GM23338 (cell line): ENCODE data around the gene CBFA2T3. TPM values are rescaled to one million over a fixed set of nuclear protein-coding genes. Genes with fewer than 3 reads are reported as not detected.

ENCODE experiments used
- ATAC-seq: fragments of 200-7000 bp; cut with Tn5 transposase; 3 replicates; pipeline ENCODE4 v1.9.1; 2020
- DNase-seq: peaks from one replicate; pipeline ENCODE4 v3.0.0-alpha.2; 2015; ENCODE audit warnings: low spot score
- H2AFZ ChIP-seq: fragments of 200-600 bp; sonication (generic); 2 replicates; pipeline ENCODE4 v1.8.0; 2016; ENCODE audit warnings: antibody characterized with exemption, mild to moderate bottlenecking, moderate library complexity
- H3F3A ChIP-seq: fragments of 200-600 bp; sonication (generic); replicated peaks from 2 replicates; pipeline ENCODE4 v1.8.0; 2017; ENCODE audit warnings: antibody characterized with exemption, mixed run types, low read depth
- H3K27ac ChIP-seq: fragments of 200-600 bp; sonication (generic); 2 replicates; pipeline ENCODE4 v1.6.1; 2016; ENCODE audit warnings: low read depth
- H3K27me3 ChIP-seq: fragments of 200-600 bp; sonication (generic); 2 replicates; pipeline ENCODE4 v1.8.0; 2016; ENCODE audit warnings: mild to moderate bottlenecking, mixed run types, moderate library complexity; ENCODE audit not compliant: insufficient read depth
- H3K36me3 ChIP-seq: fragments of 200-600 bp; sonication (generic); 2 replicates; pipeline ENCODE4 v1.8.0; 2016; ENCODE audit warnings: mild to moderate bottlenecking; ENCODE audit not compliant: insufficient read depth
- H3K4me1 ChIP-seq: fragments of 200-600 bp; sonication (generic); 2 replicates; pipeline ENCODE4 v1.8.0; 2016; ENCODE audit warnings: mild to moderate bottlenecking, moderate library complexity; ENCODE audit not compliant: insufficient read depth
- H3K4me2 ChIP-seq: fragments of 200-600 bp; sonication (generic); 2 replicates; pipeline ENCODE4 v1.7.1; 2017; ENCODE audit warnings: mixed run types
- H3K4me3 ChIP-seq: fragments of 200-600 bp; sonication (generic); 2 replicates; pipeline ENCODE4 v1.6.1; 2016; ENCODE audit warnings: mixed run types
- H3K79me2 ChIP-seq: fragments of 200-600 bp; sonication (generic); replicated peaks from 2 replicates; pipeline ENCODE4 v1.8.0; 2017; ENCODE audit warnings: mild to moderate bottlenecking; ENCODE audit not compliant: insufficient read depth
- H3K9me2 ChIP-seq: fragments of 200-600 bp; sonication (generic); 2 replicates; pipeline ENCODE4 v1.8.0; 2017; ENCODE audit not compliant: insufficient read depth
- H4K20me1 ChIP-seq: fragments of 200-600 bp; sonication (generic); replicated peaks from 2 replicates; pipeline ENCODE4 v1.8.0; 2017; ENCODE audit warnings: mild to moderate bottlenecking; ENCODE audit not compliant: insufficient read depth
- H3K27ac Mint-ChIP-seq: 2 replicates; pipeline ENCODE4 v1.8.0; 2020; ENCODE audit warnings: inconsistent platforms, mild to moderate bottlenecking, moderate library complexity, mixed read lengths
- H3K27me3 Mint-ChIP-seq: 3 replicates; pipeline ENCODE4 v1.8.0; 2022; ENCODE audit warnings: low read depth, mild to moderate bottlenecking, moderate library complexity, mixed read lengths, inconsistent platforms; ENCODE audit not compliant: insufficient read depth, poor library complexity
- H3K36me3 Mint-ChIP-seq: 3 replicates; pipeline ENCODE4 v1.8.0; 2021; ENCODE audit warnings: low read depth, mild to moderate bottlenecking, inconsistent platforms, moderate library complexity, mixed read lengths
- H3K4me1 Mint-ChIP-seq: 3 replicates; pipeline ENCODE4 v1.8.0; 2020; ENCODE audit warnings: mild to moderate bottlenecking, inconsistent platforms, mixed read lengths
- H3K4me3 Mint-ChIP-seq: 3 replicates; pipeline ENCODE4 v1.8.0; 2021; ENCODE audit warnings: moderate library complexity, mild to moderate bottlenecking, inconsistent platforms, mixed read lengths
- H3K9me3 Mint-ChIP-seq: 3 replicates; pipeline ENCODE4 v1.8.0; 2020; ENCODE audit warnings: moderate library complexity, mild to moderate bottlenecking, inconsistent platforms, mixed read lengths
- CREB1 ChIP-seq: fragments of 250-450 bp; sonication (Bioruptor Pico); IDR thresholded peaks from 2 replicates; pipeline ENCODE4 v1.5.0; 2020; ENCODE audit warnings: low read depth, mild to moderate bottlenecking, moderate library complexity
- EZH2phosphoT487 ChIP-seq: fragments of 200-600 bp; sonication (generic); IDR thresholded peaks from one replicate; pipeline ENCODE4 v1.8.1; 2018; ENCODE audit warnings: antibody characterized with exemption; ENCODE audit not compliant: unreplicated experiment
- NANOG ChIP-seq: IDR thresholded peaks from 2 replicates; pipeline ENCODE4 v1.6.1; 2016; ENCODE audit warnings: antibody characterized with exemption, borderline replicate concordance
- POLR2AphosphoS5 ChIP-seq: IDR thresholded peaks from 2 replicates; pipeline ENCODE4 v1.6.1; 2016; ENCODE audit warnings: antibody characterized with exemption, low read depth
- STAT1 ChIP-seq: IDR thresholded peaks from one replicate; pipeline ENCODE4 v1.6.1; 2016; ENCODE audit warnings: antibody characterized with exemption; ENCODE audit not compliant: unreplicated experiment
- ZNF114 ChIP-seq: fragments of 250-450 bp; sonication (Bioruptor Pico); IDR thresholded peaks from 2 replicates; pipeline ENCODE4 v1.5.0; 2020; ENCODE audit warnings: mild to moderate bottlenecking, moderate library complexity
- polyA plus RNA-seq: library from polyadenylated mRNA; unstranded; fragments of >200 nt; fragmentation: Nextera tagmentation; extraction: Ambion mirVana; gene quantifications from 2 replicates; pipeline ENCODE4 v1.2.1, GENCODE V29; 2016
- total RNA-seq: library from RNA; depleted of rRNA; stranded (reverse); fragments of >200 nt; shearing (Covaris generic); gene quantifications from 2 replicates; pipeline ENCODE4 v1.2.3, GENCODE V29; 2014
- TF ChIP-seq, protein P1 (sequence below): fragments of 250-450 bp; sonication (Bioruptor Pico); IDR thresholded peaks from 2 replicates; pipeline ENCODE4 v1.5.0; 2020; ENCODE audit warnings: mild to moderate bottlenecking, moderate library complexity
- TF ChIP-seq, protein P2 (sequence below): IDR thresholded peaks from one replicate; pipeline ENCODE4 v1.6.1; 2018; ENCODE audit warnings: antibody characterized with exemption; ENCODE audit not compliant: unreplicated experiment

CBFA2T3 gene
- total and polyA plus RNA-seq, 2 experiments from 2014 or later: 0.87 to 1.5 TPM

DNA sequence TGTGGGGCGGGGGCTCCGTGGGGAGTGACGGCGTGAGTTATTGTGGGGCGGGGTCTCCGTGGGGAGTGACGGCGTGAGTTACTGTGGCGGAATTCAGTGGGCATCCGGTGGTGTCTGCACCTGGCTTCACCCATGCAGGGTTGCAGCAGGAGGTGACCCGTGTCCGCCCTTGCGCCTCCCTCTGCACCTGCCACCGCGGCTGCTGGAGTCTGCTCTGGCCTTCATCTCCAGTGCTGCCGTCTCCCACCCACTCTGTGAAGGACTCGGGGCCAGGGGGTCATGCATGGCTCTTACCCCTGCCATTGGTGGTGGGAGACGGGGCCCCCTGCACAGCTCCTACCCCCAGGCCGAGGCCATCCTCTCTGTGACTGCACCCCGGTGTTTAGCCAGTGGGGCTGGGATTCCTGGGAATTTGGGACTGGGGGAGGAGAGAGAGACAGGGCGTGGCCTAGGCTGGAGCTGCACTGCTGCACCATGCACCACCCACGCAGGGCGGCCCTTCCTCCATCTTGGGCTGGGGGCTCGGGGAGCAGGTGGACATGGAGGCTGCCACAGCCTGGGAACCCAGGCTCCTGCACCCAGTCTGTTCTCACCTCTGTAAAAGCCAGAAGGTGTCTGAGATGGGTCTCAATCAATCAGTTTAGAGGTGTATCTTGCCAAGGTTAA lies 109.3 kb downstream of the CBFA2T3 start (continued):
- TF ChIP-seq, protein P1, sequence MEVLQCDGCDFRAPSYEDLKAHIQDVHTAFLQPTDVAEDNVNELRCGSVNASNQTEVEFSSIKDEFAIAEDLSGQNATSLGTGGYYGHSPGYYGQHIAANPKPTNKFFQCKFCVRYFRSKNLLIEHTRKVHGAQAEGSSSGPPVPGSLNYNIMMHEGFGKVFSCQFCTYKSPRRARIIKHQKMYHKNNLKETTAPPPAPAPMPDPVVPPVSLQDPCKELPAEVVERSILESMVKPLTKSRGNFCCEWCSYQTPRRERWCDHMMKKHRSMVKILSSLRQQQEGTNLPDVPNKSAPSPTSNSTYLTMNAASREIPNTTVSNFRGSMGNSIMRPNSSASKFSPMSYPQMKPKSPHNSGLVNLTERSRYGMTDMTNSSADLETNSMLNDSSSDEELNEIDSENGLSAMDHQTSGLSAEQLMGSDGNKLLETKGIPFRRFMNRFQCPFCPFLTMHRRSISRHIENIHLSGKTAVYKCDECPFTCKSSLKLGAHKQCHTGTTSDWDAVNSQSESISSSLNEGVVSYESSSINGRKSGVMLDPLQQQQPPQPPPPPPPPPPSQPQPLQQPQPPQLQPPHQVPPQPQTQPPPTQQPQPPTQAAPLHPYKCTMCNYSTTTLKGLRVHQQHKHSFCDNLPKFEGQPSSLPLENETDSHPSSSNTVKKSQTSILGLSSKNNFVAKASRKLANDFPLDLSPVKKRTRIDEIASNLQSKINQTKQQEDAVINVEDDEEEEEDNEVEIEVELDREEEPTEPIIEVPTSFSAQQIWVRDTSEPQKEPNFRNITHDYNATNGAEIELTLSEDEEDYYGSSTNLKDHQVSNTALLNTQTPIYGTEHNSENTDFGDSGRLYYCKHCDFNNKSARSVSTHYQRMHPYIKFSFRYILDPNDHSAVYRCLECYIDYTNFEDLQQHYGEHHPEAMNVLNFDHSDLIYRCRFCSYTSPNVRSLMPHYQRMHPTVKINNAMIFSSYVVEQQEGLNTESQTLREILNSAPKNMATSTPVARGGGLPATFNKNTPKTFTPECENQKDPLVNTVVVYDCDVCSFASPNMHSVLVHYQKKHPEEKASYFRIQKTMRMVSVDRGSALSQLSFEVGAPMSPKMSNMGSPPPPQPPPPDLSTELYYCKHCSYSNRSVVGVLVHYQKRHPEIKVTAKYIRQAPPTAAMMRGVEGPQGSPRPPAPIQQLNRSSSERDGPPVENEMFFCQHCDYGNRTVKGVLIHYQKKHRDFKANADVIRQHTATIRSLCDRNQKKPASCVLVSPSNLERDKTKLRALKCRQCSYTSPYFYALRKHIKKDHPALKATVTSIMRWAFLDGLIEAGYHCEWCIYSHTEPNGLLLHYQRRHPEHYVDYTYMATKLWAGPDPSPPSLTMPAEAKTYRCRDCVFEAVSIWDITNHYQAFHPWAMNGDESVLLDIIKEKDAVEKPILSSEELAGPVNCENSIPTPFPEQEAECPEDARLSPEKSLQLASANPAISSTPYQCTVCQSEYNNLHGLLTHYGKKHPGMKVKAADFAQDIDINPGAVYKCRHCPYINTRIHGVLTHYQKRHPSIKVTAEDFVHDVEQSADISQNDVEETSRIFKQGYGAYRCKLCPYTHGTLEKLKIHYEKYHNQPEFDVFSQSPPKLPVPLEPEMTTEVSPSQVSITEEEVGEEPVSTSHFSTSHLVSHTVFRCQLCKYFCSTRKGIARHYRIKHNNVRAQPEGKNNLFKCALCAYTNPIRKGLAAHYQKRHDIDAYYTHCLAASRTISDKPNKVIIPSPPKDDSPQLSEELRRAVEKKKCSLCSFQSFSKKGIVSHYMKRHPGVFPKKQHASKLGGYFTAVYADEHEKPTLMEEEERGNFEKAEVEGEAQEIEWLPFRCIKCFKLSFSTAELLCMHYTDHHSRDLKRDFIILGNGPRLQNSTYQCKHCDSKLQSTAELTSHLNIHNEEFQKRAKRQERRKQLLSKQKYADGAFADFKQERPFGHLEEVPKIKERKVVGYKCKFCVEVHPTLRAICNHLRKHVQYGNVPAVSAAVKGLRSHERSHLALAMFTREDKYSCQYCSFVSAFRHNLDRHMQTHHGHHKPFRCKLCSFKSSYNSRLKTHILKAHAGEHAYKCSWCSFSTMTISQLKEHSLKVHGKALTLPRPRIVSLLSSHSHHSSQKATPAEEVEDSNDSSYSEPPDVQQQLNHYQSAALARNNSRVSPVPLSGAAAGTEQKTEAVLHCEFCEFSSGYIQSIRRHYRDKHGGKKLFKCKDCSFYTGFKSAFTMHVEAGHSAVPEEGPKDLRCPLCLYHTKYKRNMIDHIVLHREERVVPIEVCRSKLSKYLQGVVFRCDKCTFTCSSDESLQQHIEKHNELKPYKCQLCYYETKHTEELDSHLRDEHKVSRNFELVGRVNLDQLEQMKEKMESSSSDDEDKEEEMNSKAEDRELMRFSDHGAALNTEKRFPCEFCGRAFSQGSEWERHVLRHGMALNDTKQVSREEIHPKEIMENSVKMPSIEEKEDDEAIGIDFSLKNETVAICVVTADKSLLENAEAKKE (CRISPR knock-in tag): no peak

DNA sequence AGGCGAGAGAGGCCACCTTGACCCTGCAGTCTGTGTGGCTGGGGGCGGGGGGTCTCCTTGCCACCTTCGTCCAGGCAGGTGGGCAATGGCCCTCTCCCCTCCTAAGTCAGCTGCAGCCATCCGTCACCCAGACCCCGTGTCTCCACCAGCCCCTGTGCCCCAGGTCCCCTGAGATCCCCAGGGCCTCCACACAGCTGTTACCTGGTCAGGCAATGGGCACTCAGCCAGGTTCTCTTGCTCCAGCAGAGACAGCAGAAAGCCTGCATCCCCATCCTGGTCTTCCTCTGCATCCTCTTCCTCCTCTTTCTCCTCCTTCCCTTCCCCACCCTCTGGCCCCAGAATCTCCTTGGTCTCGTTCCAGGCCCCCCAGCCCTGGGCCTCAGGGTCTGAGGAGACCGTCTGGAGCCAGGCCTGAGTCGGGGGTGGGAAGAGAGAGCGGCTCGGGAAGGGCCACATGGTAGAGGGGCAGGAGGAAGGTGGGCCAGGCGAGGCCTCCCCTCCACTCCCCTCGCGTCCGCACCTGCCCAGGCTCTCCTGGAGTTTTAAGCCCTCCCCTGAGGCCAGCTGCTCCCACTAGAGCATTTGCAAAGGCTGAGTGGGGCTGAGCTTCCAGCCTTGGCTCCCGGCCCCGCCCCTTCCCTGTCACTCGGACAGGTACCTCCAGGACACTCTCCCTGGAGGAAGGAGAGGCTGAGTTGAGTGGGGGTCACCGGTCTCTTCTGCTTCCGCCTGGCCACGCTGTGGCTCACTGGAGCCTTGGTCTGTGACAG lies 110.7 kb downstream of the CBFA2T3 start, which contains the start of gene PABPN1L:
Gene PABPN1L (minus strand): TSS at position 510 of the 770 bp plus-strand sequence. CDS start 54 bp downstream, at position 456.
- Histone ChIP-seq H4K20me1 (no peaks in the 10 kb centered on the region; the same call in 1 of the 2 replicates), H3K79me2 (no peaks in the 10 kb centered on the region), H3K36me3 (no peaks in the 10 kb centered on the region), H3K4me2 (no peak within 1 kb of the TSS), H3F3A (no peaks in the 10 kb centered on the region), H3K9me2 (no peaks in the 10 kb centered on the region), H2AFZ (no peak within 1 kb of the TSS), H3K27me3 (no peaks in the 10 kb centered on the region), H3K4me3 (no peak within 1 kb of the TSS), H3K4me1 (no peaks in the 10 kb centered on the region), H3K27ac (no peak within 1 kb of the TSS)
- no peaks in the 10 kb centered on the region for H3K9me3 Mint-ChIP-seq
- DNase-seq (no peak), ATAC-seq (no peak)
- no peaks in the 10 kb centered on the region for H3K36me3 Mint-ChIP-seq
- no peak within 1 kb of the TSS for H3K4me3 Mint-ChIP-seq
- H3K4me1 Mint-ChIP-seq: no peaks in the 10 kb centered on the region
- H3K27me3 Mint-ChIP-seq: peaks cover 5% of the 10 kb centered on the region
- TF ChIP-seq CREB1 (CRISPR knock-in tag) (no peak), POLR2AphosphoS5 (no peak), STAT1 (no peak), NANOG (no peak), ZNF114 (CRISPR knock-in tag) (no peak), EZH2phosphoT487 (no peak)
- TF ChIP-seq, protein P2, sequence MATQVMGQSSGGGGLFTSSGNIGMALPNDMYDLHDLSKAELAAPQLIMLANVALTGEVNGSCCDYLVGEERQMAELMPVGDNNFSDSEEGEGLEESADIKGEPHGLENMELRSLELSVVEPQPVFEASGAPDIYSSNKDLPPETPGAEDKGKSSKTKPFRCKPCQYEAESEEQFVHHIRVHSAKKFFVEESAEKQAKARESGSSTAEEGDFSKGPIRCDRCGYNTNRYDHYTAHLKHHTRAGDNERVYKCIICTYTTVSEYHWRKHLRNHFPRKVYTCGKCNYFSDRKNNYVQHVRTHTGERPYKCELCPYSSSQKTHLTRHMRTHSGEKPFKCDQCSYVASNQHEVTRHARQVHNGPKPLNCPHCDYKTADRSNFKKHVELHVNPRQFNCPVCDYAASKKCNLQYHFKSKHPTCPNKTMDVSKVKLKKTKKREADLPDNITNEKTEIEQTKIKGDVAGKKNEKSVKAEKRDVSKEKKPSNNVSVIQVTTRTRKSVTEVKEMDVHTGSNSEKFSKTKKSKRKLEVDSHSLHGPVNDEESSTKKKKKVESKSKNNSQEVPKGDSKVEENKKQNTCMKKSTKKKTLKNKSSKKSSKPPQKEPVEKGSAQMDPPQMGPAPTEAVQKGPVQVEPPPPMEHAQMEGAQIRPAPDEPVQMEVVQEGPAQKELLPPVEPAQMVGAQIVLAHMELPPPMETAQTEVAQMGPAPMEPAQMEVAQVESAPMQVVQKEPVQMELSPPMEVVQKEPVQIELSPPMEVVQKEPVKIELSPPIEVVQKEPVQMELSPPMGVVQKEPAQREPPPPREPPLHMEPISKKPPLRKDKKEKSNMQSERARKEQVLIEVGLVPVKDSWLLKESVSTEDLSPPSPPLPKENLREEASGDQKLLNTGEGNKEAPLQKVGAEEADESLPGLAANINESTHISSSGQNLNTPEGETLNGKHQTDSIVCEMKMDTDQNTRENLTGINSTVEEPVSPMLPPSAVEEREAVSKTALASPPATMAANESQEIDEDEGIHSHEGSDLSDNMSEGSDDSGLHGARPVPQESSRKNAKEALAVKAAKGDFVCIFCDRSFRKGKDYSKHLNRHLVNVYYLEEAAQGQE: no peak
- H3K27ac Mint-ChIP-seq: no peak within 1 kb of the TSS
